ENCODE measurements around the gene SPTBN1.

The SPTBN1 gene

DNA sequence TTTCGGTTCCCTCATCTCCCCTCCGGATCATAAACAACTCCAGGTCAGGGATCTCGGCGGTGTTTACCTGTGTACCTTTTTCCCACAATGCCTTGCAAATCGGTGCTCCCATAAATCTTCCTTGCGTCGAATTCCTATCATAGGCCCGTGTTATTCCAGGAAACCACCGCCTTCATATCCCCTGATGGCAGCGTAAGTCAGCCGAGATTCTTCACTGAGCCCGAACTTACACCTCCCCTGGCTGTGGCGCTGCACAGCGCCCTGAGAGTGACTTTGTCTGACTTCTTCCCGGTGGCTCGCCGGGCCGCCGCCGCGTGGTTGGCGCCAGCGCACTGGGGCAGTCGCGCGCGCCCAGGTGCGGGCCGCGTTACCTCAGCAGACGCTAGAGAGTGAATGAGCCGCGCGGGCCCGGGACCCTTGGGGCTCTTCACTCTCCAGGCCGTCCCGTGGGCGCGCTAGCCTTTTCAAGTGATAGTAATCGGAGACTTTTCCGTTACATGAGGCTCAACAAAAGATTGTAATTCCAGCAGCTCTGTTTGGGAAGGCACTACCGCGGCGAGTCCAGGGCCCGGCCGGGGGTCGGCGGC lies 101.6 kb downstream of the SPTBN1 start:
- DNase-seq: peak; percentile 62

DNA sequence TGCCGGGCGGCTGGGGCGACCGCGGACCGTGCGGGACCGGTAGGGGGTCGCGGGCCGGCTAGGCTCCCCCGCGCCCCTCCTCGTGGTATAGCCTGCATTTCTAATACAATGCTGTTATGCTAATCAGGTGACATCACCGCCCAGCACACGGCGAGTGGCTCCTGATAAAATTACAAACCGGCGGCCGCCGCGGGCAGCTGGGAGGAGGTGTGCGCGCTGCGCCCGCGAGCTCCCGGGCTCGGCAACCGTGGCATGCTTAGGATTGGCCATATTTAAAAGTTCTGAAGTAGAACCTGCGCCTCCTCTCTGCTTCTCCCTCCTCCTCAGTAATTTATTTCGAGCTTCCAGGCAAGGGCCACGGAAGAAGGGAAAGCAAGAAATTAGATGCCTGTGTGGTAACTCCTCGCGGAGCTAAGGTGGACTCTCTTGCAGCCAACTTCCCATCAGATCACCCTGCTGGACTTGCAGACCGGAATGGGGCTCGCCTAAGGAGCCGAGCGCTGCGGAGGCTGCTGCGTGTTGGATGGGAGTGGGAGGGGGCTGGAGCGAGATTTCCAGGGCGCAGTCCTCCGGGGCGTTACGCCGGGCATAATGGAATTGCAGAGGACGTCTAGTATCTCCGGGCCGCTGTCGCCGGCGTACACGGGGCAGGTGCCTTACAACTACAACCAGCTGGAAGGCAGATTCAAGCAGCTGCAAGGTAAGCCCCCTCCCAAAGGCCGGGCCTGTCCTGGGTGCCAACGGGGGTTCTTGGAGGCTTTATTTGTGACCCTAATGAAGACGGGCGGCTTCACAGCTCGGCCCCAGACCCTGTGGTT lies 102.3 kb downstream of the SPTBN1 start:
- DNase-seq: peak; percentile 53

DNA sequence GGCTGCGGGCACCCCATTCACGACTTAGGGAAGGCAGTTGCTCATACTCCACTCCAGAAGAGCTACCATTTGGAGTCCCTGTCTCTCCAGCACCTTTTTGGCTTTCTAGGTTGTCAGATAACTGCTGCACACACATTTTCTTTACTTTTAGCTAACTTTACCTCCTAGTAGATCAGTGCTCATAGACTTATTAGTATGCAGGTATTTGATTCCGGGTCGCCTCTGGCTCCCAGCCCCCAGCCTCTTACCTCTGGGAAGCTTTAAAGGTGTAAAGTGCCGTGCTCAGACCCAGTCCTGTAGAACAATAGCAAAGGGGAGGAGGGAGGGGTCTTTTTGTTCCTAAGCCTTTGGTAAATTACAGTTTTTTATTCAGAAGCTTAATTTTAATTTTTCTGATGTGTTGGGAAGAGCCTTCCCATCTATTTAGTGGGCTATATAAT lies 102.9 kb downstream of the SPTBN1 start:
- DNase-seq: no peak

DNA sequence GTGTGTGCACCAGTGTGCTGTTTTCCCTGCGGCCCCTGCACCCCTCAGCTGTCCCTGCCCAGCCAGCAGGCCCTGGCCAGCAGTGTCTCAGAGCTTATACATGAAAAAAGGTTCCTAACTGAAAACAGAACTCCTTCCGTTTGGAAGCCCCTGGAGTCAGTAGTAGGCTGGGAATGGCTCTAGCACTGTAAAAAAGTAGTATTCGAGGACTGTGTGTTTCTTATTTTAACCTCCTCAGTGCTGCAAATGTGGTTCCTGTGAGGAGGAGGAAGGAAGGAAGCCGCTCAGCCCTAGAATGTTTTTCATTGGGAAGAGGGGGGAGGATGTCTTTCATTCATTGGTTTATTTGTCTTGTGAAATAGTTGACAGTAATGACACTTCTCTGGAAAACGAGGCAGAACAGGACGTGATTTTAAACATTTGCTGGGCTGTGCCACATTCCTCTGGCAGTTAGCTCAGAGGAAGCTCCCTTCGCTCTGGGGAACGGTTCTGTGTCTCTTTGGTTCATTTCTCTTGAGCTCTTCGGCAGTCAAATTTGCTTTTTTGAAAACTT lies 103.5 kb downstream of the SPTBN1 start:
- DNase-seq: no peak

DNA sequence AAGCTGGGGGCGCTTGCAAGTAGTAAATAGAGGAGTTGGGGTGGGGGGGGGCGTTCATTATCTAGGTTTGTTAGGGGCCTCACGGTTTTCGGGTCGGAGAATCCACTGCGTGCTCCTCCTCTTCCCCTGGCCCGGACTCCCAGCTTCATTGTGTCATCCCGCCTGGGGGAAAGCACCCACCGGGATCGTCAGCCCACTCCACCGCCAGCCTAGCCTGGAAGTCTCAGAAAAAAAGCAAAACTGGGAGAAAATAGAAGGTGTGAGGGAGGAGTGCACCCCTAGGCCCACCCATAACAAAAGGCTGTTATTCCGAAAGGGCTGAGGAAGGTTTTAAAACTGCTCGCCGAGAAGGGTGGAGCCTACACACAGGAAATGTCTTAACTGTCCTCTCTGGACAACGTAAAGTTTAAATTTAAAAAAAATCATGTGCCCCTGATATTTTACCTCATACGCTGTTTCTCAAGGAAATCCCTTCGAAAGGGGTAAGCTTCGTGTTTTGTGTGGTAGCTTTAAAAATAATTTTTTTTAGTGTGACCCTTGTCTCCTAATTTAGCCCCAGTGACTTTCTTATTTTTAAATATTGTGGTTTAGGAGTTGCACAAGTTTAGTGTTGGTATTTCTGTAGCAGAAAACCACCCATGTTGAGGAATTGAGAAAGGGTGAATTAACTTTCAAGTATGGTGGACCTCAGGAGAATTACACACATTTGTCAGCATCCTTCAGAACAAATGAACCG lies 104.2 kb downstream of the SPTBN1 start:
- DNase-seq: no peak

DNA sequence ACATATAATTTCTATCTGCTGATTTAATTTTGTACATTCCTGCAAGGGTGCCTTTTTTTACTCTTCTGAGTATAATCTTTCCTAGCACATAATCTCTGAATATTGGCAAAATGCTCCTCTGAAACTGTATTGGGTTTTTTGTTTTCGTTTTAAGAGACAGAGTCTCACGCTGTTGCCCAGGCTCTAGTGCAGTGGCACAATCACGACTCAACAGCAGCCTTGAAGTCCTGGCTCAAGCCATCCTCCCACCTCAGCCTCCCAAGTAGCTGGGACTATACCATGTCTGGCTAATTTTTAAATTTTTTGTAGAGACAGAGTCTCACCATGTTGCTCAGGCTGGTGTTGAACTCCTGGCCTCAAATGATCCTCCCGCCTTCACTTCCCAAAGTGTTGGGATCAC lies 104.9 kb downstream of the SPTBN1 start:
- no peak for DNase-seq

DNA sequence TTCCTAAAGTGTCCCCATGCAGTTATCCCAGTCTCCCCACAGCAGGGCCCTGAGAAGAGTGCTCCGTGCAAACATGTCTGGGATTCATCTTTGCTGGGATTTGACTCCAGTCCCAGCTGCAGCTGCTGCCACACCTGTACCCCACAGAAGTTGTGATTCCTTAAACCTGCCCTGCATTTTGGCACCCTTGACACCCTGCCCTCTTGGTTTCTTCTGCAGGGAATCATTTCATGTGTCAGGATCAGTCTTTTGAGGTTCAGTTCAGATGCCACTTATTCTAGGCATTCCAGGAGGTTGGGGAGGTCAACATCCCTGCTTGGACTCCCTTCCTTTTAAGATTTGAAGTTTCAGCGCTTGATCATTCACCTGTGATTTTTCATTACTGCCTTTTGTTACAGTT lies 108.3 kb downstream of the SPTBN1 start:
- DNase-seq: no peak

DNA sequence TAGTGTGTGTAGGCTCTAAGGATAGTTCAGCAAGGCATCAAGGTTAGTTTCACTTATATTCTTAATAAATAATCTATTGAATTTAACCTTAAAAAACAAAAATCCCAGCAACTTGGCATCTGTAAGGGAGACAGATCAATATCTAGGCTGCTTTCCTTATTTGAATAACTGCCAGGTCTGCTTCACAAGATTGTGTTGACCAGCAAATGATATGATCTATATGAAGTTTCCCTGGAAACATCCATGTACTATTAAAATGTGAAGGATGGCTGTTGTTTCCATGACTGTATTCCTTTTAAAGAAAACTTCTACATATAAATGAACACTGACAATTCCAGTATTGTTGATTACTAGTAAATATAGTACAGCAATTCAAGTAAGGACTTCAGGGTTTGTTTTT lies 109.4 kb downstream of the SPTBN1 start:
- no peak for DNase-seq

DNA sequence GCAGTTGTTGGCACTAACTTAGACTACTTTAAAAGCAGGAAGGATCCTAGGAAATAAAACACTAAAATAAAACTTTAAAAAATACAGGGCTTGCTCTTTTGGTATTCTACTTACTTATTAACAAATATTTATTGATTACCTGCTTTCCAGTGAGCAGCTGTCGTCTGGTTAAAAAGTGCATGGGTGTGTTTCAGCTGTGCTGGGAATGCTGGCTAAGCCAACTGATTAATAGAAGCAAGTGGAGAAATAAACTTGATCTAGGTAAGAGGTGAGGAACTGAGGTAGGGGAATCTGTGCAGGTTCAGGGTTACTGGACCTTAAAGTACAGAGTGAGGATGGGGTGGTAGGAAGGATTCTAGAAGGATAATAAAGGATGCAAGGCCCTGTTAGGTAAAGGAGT lies 110.8 kb downstream of the SPTBN1 start:
- no peak for DNase-seq

DNA sequence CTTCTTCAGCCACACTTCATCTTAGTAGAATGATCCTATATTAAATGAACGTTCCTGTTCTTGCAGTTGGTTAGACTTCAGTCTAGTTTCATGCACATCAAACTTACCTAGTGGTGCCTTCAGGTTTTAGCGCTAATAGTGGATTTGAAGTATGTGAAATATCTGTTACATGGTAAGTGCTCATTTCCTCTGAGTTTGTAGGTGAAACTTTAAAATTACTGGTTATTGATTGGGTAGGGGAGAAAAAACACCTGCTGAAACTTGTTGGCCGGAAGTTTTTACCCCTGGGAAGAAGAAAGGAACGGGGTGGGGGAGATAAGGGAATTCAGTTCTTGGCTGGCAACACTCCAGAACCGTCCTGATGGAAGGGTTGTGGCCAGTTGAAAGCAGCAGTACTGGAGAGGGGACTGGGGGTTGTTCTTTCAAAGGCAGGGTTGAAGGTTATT lies 112.8 kb downstream of the SPTBN1 start:
- no peak for DNase-seq

DNA sequence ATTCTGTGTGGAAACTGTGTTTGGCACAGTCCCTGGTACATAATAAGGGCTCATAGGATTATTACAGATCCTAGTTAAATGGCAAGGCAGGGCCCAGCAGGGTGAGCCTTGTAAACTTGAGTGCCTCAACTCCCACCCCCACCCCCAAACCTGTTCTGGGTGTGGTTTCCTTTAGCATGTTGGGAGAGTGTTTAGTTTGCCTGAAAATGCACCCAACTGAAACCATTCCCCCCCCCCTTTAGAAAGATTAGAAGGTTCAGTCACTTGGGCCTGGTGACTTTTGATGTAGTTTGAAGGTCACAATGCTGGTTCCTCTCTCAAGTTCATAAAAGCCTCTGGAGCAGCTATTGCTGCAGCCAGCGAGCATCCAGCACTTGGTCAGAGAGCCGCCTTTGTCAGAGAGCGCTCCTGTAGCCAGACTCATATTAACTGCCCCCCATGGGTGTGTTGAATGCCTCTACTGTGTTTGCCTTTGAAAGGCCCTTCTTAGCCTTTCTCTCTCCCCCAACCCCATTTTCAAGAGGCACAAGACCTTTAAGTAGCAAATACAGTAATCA lies 113.7 kb downstream of the SPTBN1 start:
- no peak for DNase-seq

DNA sequence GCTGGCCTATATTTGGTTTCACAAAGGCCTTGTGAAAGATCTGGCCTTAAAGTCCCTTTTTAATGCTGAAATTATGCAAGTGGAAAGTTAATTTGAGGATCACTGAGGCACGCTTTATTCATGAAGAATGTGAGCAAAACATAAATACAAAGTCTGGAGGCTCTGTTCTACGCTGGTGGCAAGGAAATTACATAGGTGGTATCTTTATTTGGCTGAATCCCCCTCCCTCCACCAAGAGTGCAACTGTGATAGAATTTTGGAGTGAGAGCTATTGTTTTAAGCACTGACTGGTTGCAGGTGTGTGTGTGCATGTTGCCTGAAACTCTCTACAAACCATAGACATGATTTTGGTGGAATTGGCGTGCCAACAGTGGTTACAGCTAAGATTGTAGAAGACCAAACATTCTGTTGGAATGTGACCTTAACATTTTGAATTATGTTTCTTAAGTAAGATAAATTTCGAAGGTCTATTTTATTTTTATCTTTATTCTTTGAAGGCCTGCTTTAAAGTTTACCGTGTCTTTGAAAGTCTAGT lies 114.3 kb downstream of the SPTBN1 start:
- DNase-seq: no peak

DNA sequence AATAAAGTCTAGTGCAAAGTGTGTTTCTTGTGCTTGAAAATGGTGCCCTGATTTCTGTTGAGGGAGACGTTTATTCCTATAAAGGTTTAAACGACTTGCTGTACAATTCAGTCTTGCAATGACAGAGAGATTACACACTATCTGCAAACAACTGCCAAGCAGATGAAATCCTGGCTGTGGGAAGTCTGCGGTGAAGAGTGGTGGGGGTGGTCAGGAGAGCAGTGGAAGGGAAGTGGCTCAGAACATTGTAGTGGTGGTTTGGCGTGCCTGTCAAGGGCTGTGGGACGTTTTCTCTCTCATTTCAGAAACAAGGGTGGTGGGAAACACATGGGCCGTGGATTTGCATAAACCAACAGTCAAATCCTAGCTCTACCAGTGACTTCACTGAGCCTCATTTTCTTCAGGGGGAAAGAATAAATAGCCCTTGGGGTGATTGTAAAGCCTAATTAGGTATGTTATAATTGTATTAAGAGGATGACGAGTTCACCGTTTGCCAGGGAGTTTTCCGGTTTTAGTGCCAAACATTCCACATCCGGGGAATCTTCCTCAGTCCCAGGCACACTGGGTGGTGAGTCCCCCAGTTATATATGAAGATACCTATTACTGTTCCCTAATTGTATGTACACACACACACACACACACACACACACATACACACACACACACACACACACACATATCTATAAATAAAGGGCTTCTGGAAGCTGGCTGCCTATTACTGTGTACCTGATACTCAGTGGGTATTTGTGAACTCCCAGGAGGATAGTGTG lies 115.0 kb downstream of the SPTBN1 start:
- DNase-seq: no peak

DNA sequence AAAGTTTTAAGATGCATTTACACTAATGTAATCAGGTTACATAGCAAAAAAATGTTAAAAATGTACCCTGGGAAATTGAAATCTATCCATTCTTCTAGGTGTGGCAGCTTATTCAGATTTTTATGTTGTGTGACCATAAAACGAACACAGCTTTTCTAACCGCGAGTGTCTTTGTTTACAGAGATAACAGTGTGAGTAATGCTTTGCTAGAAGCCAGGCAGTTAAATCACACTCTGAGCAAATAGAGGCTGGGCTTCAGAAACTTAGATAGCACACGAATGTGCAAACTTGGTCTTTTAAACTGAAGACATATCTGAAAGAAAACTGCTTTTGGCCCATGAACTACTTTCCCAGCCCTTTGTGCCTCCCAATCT lies 116.1 kb downstream of the SPTBN1 start:
- no peak for DNase-seq

DNA sequence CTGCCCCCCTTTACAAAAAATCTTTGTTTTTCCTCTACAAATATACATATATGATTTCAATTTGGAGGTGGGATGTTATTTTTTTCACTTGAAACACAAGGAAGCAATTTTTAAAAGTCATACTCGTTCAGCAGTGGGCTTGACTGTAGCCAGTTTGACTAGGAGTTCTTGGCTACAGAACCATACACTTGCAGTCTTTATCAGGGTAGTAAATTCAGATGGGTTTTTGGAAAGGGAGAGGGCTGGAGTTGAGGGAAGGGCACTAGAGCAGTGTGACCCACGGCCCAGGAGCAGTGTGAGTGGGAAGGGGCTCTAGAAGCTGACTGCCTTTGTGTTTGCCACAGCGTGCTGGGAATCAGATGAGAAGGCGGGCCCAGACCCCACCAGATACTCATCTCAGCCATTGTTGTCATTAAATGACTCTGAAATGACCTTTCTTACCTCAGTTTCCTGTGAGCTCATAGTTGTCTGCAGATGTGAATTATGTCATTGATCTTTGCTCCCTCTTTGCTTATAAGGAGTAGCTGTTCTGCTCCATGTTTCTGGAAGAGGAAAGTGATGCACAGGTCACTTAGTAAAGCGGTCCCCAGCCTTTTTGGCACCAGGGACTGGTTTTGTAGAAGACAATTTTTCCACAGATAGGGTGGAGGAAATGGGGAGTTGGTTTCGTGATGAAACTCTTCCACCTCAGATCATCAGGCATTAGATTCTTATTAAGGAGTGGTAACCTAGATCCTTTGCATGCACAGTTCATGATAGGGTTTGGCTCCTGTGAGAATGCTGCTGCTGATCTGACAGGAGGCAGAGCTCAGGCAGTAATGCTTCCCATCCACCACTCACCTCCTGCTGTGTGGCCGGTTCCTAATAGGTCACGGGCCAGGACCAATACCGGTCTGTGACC lies 116.8 kb downstream of the SPTBN1 start:
- no peak for DNase-seq

DNA sequence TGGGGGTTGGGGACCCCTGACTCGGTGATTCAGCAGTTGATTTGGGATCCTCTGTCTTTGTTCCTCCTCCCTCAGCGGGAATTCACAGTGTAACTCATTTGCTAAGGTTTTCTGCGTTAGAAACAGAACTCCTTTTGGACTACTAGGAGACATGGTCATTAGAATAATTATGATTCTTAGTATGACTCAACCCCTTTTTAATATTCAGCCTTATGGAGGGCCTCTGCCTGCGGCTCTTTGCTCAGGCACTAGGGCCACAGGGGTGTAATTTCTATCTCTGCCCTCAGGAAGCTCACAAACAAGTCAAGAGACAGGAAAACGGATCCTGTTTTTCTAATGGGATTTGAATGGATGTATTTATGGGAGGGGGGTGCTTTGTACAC lies 117.4 kb downstream of the SPTBN1 start:
- DNase-seq: no peak

DNA sequence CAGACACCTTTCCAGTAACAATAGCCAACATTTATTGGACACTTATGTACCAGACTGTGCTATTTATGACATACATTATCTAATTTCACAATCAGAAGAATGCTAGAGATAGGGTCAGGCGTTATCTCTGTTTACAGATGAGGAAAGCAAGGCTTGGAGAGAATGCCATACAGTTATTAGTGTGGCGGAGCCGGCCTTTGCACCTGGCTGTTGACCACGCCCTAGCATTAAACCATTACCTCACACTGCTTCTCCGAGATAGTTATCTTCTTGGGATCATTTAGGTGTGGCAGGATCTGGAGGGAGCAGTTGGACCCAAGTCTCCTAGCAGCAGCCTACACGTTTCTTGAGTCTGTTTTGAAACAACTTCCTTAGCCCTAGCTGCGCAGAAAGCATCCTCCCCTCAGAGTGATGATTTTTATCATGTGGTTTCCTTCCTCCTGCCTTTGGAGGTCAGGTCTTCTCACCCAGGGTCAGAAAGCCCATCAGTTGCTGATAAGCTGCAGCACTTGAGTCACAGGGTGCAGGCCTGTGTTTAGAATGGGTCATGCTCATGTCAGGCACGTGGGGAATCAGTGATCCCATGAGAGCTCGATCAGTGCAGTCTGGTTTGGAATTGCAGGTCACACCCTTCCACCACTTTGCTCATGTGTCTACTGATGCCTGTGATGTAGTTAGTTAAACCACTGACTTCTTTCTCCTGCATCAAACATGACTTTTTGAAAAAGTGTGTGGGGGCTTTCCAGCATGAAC lies 118.2 kb downstream of the SPTBN1 start:
- no peak for DNase-seq

DNA sequence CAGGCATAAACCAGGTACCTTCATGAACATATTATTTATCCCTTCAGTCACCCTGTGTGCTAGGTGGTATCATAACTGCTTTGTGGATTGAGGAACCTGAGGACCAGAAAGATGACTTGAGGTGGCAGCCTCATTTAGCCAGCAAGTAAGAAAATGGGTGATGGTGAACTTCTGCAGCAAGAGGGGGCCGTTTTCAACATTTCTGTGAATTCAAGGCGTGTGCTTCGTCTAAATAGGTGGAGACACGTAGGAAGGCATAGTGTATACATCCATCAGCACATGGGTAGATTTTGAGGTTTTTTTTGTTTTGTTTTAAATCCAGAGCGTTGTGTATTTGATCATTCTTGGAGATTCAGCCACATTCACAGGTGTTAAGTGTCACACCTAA lies 118.7 kb downstream of the SPTBN1 start:
- no peak for DNase-seq

DNA sequence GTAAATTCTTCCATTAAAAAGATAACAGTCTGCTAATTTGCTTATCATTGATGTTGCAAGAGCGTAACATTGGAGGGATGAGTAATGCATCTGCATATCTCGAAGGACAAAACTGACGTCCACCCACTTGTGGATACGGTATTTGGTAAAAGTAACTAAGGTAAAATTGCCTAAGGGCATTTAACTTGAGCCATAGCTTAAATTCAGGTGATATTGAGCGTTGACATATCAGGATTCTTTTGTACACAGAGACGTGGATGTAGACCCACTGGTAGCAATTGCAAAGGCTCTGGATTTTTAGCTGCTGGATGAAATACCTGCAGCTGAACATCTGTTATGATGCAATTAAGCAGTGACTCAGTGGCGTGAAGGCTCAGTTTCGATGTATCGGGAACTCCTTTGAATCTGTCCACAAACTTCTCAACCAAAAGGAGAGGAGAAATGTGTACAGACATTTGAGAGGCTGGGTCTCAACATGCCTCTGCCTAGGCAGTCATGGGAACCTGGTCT lies 119.3 kb downstream of the SPTBN1 start:
- no peak for DNase-seq

DNA sequence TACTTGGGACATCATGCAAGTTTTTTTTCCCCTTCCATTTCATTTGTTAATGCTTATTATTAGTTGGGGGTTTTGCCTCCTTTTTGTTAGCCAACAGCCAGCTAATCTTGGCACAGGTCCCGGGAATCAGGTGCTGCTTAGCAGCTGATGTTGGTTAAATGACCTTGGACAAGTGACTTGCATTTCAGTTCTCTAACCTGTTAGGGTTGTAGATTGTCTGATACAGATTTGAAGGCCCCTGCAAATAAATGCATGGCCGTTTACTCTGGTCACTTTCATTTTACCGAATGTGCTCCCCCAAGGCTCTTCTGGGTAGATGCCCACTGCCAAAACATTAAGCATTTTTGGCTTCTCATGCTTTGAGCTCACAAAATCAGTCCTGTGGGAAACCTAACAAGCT lies 120.9 kb downstream of the SPTBN1 start:
- no peak for DNase-seq
